ENCODE results near the gene SFMBT1. TPM values are rescaled to one million over a fixed set of nuclear protein-coding genes. Genes with fewer than 3 reads are reported as not detected.

SFMBT1 gene
- total and polyA plus RNA-seq, 2 experiments from 2014 or later: 3.4 to 6.1 TPM

DNA sequence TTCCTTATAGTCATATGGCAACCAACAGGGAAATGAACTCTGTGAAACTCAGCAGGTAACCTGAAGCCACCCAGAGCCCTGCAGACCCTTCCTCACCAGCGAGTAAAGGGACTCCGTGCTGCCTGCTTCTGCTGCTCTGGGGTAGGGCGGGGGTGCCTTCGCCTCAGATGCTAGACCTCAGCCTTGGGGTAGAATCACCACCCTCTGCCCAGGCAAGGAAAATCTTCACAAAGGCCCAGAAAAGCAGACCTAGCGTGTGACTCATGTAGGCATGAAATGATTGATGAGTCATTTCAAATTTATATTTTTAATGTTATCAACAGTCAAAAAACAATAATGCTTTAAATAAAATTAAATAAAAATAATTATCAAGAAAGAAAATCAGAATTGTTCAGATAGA, 155.1 kb downstream of the SFMBT1 start:
- no peak for DNase-seq (ENCODE audit: low read depth in 1 of 2, low spot score in 1 of 2)
- TF ChIP-seq, protein P1, sequence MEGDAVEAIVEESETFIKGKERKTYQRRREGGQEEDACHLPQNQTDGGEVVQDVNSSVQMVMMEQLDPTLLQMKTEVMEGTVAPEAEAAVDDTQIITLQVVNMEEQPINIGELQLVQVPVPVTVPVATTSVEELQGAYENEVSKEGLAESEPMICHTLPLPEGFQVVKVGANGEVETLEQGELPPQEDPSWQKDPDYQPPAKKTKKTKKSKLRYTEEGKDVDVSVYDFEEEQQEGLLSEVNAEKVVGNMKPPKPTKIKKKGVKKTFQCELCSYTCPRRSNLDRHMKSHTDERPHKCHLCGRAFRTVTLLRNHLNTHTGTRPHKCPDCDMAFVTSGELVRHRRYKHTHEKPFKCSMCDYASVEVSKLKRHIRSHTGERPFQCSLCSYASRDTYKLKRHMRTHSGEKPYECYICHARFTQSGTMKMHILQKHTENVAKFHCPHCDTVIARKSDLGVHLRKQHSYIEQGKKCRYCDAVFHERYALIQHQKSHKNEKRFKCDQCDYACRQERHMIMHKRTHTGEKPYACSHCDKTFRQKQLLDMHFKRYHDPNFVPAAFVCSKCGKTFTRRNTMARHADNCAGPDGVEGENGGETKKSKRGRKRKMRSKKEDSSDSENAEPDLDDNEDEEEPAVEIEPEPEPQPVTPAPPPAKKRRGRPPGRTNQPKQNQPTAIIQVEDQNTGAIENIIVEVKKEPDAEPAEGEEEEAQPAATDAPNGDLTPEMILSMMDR (IDR thresholded peaks at IDR 0.05; ENCODE audit: low read depth, low read length): no peak
- Histone ChIP-seq H3K27me3 (no peaks in the 10 kb centered on the region), H3K4me3 (no peak overlapping the region), H3K36me3 (no peaks in the 10 kb centered on the region), H3K9me3 (ENCODE audit: low read depth) (no peaks in the 10 kb centered on the region), H3K27ac (no peak overlapping the region), H3K4me1 (ENCODE audit: low read depth) (no peaks in the 10 kb centered on the region)

- TF ChIP-seq, protein P1 (IDR thresholded peaks at IDR 0.05; ENCODE audit: low read depth, low read length): no peak
- Histone ChIP-seq H3K4me1 (ENCODE audit: low read depth) (no peaks in the 10 kb centered on the region), H3K27me3 (no peaks in the 10 kb centered on the region), H3K9me3 (ENCODE audit: low read depth) (no peaks in the 10 kb centered on the region), H3K36me3 (no peaks in the 10 kb centered on the region), H3K27ac (no peak overlapping the region), H3K4me3 (no peak overlapping the region)
- DNase-seq (ENCODE audit: low read depth in 1 of 2, low spot score in 1 of 2): no peak
Measured at GRCh38 chr3:52889901-52890300, 156.0 kb downstream of the SFMBT1 start.

DNA sequence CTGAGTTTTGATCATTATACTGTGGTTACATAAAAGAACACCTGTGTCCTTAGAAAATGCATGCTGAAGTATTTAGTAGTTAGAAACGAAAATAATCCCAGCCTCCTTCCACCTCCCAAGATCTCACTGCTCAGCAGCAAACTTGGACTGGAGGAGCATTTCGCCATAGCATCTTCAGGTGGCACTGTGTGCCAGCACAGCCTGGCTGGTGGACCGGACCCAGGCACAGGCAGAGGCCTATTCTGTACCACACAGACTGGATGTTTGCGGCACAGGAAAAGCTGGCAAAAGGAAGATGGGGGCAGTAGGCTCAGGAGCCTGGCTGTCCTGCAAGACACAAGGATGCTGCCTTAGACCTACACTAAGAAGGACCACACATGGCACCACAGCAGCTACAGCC, 158.7 kb downstream of the SFMBT1 start:
- no peaks in the 10 kb centered on the region for H3K9me3 ChIP-seq (ENCODE audit: low read depth)
- H3K36me3 ChIP-seq: no peaks in the 10 kb centered on the region
- H3K27me3 ChIP-seq: no peaks in the 10 kb centered on the region
- H3K27ac ChIP-seq: no peak overlapping the region
- H3K4me3 ChIP-seq: no peak overlapping the region
- DNase-seq (ENCODE audit: low read depth in 1 of 2, low spot score in 1 of 2): no peak
- TF ChIP-seq, protein P1 (IDR thresholded peaks at IDR 0.05; ENCODE audit: low read depth, low read length): no peak
- no peaks in the 10 kb centered on the region for H3K4me1 ChIP-seq (ENCODE audit: low read depth)

DNA sequence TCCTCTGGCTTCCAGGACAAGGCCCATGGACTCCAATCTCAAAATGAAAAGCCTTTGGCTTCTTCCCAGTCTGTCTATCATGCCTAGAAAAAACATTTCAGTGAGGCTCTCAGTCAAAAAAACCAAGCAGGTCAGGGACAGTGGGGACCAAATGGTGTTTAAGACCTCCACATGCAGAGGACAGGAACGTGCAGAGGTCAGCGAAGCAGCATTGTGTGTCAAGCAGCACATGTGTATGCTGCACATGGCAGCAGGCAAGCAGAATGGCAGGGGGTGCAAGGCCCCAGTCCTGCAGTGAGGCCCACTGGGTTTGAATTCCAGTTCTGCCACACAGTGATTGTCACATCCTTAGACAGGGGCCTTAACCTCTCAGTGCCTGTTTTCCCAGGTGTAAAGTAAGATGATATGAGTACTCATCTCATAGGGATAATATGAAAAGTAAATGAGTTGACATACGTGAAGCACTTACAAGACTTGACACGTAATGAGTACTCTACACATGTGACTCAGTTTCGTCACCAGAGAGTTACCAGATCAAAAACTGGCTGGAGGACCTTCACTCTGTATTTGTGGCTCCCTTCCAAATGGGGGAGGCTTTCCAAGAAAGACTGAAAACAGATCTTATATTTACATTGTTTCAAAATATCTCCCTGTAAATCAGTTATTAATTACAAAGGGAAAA, 159.7 kb downstream of the SFMBT1 start:
- TF ChIP-seq, protein P1 (IDR thresholded peaks at IDR 0.05; ENCODE audit: low read depth, low read length): no peak
- no peaks in the 10 kb centered on the region for H3K36me3 ChIP-seq
- H3K27me3 ChIP-seq: no peaks in the 10 kb centered on the region
- H3K27ac ChIP-seq: no peak overlapping the region
- H3K4me1 ChIP-seq (ENCODE audit: low read depth): no peaks in the 10 kb centered on the region
- no peaks in the 10 kb centered on the region for H3K9me3 ChIP-seq (ENCODE audit: low read depth)
- H3K4me3 ChIP-seq: no peak overlapping the region
- no peak for DNase-seq (ENCODE audit: low read depth in 1 of 2, low spot score in 1 of 2)

DNA sequence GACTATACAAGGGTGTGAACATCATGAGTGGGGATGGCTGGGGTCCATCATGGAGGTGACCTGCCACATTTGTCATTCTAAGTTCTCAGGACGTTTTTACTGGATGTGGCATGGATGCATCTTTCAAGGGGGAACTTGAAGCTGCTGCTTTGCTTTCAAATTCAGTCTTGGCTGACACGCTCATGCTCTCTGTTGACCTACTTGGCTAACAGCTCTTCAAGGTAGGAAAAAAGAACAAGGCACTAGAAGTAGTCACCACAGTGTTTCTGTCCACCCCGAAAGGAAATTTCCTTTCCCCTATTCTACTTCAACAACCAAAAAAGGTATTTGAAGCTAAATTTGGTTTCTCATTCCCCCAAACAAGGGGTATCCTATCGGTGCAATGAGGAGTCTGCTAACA, 163.5 kb downstream of the SFMBT1 start:
- Histone ChIP-seq H3K36me3 (no peaks in the 10 kb centered on the region), H3K4me3 (no peak overlapping the region), H3K4me1 (ENCODE audit: low read depth) (no peaks in the 10 kb centered on the region), H3K9me3 (ENCODE audit: low read depth) (no peaks in the 10 kb centered on the region), H3K27me3 (no peaks in the 10 kb centered on the region), H3K27ac (no peak overlapping the region)
- TF ChIP-seq, protein P1 (IDR thresholded peaks at IDR 0.05; ENCODE audit: low read depth, low read length): no peak
- DNase-seq (ENCODE audit: low read depth in 1 of 2, low spot score in 1 of 2): no peak

All from cardiac muscle cell (in vitro differentiated cells and primary cell).